ENCODE results near the gene MRPS35.

Gene MRPS35

DNA sequence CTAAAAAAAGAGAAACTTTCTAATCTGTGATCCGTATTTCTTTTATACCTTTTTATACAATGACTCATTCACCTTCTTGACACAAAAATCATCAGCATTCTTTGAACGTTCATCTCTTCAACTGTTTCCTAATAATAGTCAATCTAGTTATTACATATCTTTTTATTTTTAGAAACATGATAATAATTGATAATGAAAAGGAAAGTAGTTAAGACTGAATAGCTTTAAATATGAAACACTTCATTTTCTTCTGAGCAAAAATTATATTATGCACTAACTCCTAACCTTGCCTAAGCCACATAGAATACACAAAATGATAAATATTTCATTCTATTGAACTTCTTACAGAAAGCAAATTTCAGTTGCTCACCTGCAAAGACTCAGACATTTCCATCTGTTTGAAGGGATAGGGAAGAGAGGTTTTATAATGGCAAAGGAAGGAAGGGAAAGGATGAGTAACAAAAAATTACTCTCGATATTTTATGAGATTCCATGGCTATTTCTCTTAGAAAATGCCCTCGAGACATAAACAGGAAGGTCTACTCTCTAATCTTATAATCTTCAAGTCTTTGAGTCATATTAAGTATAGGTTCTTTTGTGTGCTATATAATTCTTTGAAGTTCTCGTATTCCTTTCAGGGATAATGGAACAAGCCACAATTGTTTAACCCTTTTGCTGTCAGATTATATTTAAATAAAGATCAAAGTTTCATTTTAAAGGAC is 61.9 kb downstream of the MRPS35 start:
- TF ChIP-seq, protein P1, sequence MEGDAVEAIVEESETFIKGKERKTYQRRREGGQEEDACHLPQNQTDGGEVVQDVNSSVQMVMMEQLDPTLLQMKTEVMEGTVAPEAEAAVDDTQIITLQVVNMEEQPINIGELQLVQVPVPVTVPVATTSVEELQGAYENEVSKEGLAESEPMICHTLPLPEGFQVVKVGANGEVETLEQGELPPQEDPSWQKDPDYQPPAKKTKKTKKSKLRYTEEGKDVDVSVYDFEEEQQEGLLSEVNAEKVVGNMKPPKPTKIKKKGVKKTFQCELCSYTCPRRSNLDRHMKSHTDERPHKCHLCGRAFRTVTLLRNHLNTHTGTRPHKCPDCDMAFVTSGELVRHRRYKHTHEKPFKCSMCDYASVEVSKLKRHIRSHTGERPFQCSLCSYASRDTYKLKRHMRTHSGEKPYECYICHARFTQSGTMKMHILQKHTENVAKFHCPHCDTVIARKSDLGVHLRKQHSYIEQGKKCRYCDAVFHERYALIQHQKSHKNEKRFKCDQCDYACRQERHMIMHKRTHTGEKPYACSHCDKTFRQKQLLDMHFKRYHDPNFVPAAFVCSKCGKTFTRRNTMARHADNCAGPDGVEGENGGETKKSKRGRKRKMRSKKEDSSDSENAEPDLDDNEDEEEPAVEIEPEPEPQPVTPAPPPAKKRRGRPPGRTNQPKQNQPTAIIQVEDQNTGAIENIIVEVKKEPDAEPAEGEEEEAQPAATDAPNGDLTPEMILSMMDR (IDR thresholded peaks at IDR 0.05; ENCODE audit: insufficient read depth, missing control alignments) = no peak
- FAIRE-seq = no peak
- DNase-seq (ENCODE audit: insufficient read length, low spot score) = no peak

DNA sequence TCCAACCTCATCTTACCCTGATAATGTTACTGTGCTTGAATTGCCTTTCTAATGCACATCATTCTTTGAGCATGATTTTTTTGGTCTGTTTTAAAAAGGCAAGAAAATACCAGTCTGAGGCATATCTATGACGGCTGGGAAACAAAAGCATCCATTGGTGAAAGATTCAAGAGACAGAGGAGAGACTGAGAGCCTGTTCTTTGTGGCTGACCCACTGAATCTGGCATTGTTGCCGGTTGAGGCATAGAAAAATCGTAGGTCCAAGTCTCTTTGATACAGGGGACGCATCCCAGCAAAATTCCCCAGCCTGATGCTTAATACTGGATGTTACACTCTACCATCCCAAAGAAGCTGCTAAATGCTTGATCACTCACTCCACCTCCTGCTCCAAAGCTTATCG is 66.5 kb downstream of the MRPS35 start:
- no peak for DNase-seq (ENCODE audit: insufficient read length, low spot score)
- no peak for FAIRE-seq
- TF ChIP-seq, protein P1 (IDR thresholded peaks at IDR 0.05; ENCODE audit: insufficient read depth, missing control alignments) = no peak

DNA sequence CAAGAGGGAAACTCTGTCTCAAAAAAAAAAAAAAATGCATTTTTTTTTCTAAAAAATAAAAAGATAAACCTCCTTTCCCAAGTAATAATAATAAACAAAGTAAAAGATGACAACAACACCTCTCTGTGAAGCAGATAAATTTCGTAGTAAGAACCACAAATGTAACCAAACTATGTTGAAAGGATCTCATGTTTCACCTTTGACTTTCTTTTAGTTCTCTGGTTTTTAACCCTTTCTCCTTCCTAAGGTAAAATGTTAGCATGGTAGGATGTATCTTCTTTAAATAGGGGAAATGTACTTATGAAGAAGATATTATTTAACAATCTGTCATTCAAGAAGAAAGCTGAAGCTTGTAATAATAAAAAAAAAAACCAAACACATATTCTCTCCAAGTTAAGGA is 67.6 kb downstream of the MRPS35 start:
- DNase-seq (ENCODE audit: insufficient read length, low spot score) (no peak), FAIRE-seq (no peak)
- TF ChIP-seq, protein P1 (IDR thresholded peaks at IDR 0.05; ENCODE audit: insufficient read depth, missing control alignments) = no peak

DNA sequence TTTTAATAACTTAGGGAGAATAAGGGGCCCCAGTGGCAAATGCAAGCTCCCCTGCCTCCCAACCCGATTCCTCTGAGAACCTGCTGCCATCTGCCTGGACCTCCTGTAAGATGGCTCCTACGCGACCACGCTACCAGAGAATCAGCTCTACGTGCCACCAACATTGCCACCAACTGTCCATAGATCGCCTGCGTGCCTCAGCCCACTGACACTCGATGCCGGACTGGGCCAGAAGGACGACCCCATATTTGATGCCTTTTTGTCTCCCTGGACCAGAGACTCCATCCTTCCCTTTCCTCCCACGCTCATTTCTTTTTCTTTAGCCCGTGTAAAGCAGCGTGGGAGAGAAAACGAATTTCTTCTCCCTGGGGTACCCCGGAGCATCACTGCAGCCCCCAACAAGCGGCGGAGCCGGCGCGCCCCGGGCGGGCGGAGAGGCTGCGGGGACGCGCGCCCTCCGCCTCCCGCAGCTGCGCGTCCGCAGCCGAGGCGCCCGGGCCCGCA is 68.8 kb downstream of the MRPS35 start:
- FAIRE-seq = no peak
- TF ChIP-seq, protein P1 (IDR thresholded peaks at IDR 0.05; ENCODE audit: insufficient read depth, missing control alignments) = no peak
- no peak for DNase-seq (ENCODE audit: insufficient read length, low spot score)

DNA sequence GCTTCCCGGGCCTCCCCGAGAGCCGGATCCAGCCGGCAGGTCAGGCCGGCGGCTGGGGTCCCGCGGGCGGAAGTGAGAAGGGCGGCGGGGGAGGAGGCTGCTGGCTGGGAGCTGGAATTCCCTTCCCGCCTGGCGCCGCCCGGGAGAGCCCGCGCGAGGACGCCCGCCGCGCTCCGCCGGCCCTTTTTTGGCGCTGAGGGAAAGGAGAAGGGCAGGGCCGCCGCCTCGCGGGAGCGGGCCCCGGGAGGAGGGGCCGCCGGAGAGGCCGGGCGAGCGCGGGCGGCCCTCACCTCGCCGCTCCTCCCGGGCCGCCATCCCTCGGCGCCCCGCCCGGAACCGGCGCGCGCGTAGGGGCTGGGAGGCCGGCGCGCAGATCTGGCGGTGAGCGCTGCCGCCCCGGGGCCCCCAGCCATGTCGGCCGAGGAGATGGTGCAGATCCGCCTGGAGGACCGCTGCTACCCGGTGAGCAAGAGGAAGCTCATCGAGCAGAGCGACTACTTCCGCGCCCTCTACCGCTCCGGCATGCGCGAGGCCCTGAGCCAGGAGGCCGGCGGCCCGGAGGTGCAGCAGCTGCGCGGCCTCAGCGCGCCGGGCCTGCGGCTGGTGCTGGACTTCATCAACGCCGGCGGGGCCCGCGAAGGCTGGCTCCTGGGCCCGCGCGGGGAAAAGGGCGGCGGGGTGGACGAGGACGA is 69.4 kb downstream of the MRPS35 start, which contains the start of the genes KLHL42 and MANSC4:
KLHL42 (plus strand) TSS at position 314 of the 692 bp plus-strand sequence; CDS start at position 412, 98 bp downstream.
MANSC4 (minus strand) TSS at position 317 of the 692 bp plus-strand sequence. CDS start 8,960 bp downstream, outside the sequence.
- TF ChIP-seq, protein P1 (IDR thresholded peaks at IDR 0.05; ENCODE audit: insufficient read depth, missing control alignments) = no peak
- FAIRE-seq (no peak), DNase-seq (ENCODE audit: insufficient read length, low spot score) (no peak)

DNA sequence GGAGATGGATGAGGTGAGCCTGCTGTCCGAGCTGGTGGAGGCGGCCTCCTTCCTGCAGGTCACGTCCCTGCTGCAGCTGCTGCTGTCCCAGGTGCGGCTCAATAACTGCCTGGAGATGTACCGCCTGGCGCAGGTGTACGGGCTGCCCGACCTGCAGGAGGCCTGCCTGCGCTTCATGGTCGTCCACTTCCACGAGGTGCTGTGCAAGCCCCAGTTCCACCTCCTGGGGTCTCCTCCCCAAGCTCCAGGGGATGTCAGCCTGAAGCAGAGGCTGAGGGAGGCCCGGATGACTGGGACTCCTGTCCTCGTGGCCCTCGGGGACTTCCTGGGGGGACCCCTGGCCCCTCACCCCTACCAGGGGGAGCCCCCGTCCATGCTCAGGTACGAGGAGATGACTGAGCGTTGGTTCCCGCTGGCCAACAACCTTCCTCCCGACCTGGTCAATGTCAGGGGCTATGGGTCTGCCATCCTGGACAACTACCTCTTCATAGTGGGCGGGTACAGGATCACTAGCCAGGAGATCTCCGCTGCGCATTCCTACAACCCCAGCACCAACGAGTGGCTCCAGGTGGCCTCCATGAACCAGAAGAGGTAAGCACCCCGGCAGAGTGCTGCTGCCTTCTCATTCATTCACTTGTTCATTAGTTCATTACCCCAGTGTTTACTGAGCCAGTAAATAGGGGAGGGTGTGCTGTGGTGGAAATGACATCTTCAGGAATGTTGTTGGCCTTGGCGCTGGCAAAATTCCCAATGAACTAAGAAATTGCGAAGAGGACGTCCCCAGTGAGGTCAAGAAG is 70.2 kb downstream of the MRPS35 start:
- FAIRE-seq (no peak), DNase-seq (ENCODE audit: insufficient read length, low spot score) (no peak)
- TF ChIP-seq, protein P1 (IDR thresholded peaks at IDR 0.05; ENCODE audit: insufficient read depth, missing control alignments) = no peak
